ENCODE measurements around the gene LFNG.
"Not testable (repeated sequence)": the region's sequence is repeated elsewhere in the genome, so short reads cannot be mapped to it uniquely, and the experiment has no call there.

DNA sequence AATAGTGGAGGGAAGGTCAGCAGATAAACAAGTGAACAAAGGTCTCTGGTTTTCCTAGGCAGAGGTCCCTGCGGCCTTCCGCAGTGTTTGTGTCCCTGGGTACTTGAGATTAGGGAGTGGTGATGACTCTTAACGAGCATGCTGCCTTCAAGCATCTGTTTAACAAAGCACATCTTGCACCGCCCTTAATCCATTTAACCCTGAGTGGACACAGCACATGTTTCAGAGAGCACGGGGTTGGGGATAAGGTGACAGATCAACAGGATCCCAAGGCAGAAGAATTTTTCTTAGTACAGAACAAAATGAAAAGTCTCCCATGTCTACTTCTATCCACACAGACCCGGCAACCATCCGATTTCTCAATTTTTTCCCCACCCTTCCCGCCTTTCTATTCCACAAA is 14.0 kb downstream of the LFNG start:
- TF ChIP-seq, protein P1, sequence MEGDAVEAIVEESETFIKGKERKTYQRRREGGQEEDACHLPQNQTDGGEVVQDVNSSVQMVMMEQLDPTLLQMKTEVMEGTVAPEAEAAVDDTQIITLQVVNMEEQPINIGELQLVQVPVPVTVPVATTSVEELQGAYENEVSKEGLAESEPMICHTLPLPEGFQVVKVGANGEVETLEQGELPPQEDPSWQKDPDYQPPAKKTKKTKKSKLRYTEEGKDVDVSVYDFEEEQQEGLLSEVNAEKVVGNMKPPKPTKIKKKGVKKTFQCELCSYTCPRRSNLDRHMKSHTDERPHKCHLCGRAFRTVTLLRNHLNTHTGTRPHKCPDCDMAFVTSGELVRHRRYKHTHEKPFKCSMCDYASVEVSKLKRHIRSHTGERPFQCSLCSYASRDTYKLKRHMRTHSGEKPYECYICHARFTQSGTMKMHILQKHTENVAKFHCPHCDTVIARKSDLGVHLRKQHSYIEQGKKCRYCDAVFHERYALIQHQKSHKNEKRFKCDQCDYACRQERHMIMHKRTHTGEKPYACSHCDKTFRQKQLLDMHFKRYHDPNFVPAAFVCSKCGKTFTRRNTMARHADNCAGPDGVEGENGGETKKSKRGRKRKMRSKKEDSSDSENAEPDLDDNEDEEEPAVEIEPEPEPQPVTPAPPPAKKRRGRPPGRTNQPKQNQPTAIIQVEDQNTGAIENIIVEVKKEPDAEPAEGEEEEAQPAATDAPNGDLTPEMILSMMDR (IDR thresholded peaks at IDR 0.05) = not testable (repeated sequence)
- not testable (repeated sequence) for TF ChIP-seq EZH2 (IDR thresholded peaks at IDR 0.05; ENCODE audit: borderline replicate concordance, insufficient read depth, low read depth, low read length, poor library complexity, severe bottlenecking)

Measured in B cell (primary cell).